ENCODE results near the gene THADA.

The THADA gene

GRCh38 chr2:43314299-43314927, 281.4 kb downstream of the THADA start:
- H3K79me2 ChIP-seq (ENCODE audit: insufficient read depth, low read length), result no peaks in the 10 kb centered on the region
- no peak overlapping the region for H3K4me2 ChIP-seq (ENCODE audit: insufficient read depth, low read length)
- no peaks in the 10 kb centered on the region for H3K4me1 ChIP-seq (ENCODE audit: insufficient read depth, low read length)
- ATAC-seq (ENCODE audit: insufficient read depth, low read depth), result no peak
- H2AFZ ChIP-seq (ENCODE audit: low read depth, low read length), result no peak overlapping the region
- no peaks in the 10 kb centered on the region for H3K9me3 ChIP-seq (ENCODE audit: insufficient read depth, low read length, severe bottlenecking)
- no peaks in the 10 kb centered on the region for H4K20me1 ChIP-seq (ENCODE audit: insufficient read depth, low read length)
- H3K4me3 ChIP-seq (ENCODE audit: low read depth in 1 of 2, low read length in 2 of 2), result no peak overlapping the region
- TF ChIP-seq CTCF (IDR thresholded peaks at IDR 0.05; ENCODE audit: borderline replicate concordance, extremely low read depth, low read length, poor library complexity, severe bottlenecking) (no peak), EZH2 (IDR thresholded peaks at IDR 0.05; ENCODE audit: borderline replicate concordance, low read depth, low read length, severe bottlenecking) (no peak)
- DNase-seq, result no peak
- H3K36me3 ChIP-seq (ENCODE audit: insufficient read depth, low read length), result peaks cover 6% of the 10 kb centered on the region; the same call in 1 of the 2 replicates
- H3K27me3 ChIP-seq (ENCODE audit: insufficient read depth, low read length, poor library complexity), result no peaks in the 10 kb centered on the region
- no peak overlapping the region for H3K9ac ChIP-seq (ENCODE audit: low read depth, low read length)
- H3K27ac ChIP-seq (ENCODE audit: low read length), result no peak overlapping the region

- Histone ChIP-seq H4K20me1 (ENCODE audit: insufficient read depth, low read length) (no peaks in the 10 kb centered on the region), H3K9ac (ENCODE audit: low read depth, low read length) (no peak overlapping the region), H3K27me3 (ENCODE audit: insufficient read depth, low read length, poor library complexity) (no peaks in the 10 kb centered on the region), H3K9me3 (ENCODE audit: insufficient read depth, low read length, severe bottlenecking) (no peaks in the 10 kb centered on the region), H3K4me1 (ENCODE audit: insufficient read depth, low read length) (no peaks in the 10 kb centered on the region), H3K36me3 (ENCODE audit: insufficient read depth, low read length) (no peaks in the 10 kb centered on the region; the same call in 1 of the 2 replicates), H2AFZ (ENCODE audit: low read depth, low read length) (no peak overlapping the region), H3K79me2 (ENCODE audit: insufficient read depth, low read length) (no peaks in the 10 kb centered on the region), H3K4me2 (ENCODE audit: insufficient read depth, low read length) (no peak overlapping the region), H3K27ac (ENCODE audit: low read length) (no peak overlapping the region), H3K4me3 (ENCODE audit: low read depth in 1 of 2, low read length in 2 of 2) (no peak overlapping the region)
- ATAC-seq (ENCODE audit: insufficient read depth, low read depth) (no peak), DNase-seq (no peak)
- no peak for TF ChIP-seq CTCF (IDR thresholded peaks at IDR 0.05; ENCODE audit: borderline replicate concordance, extremely low read depth, low read length, poor library complexity, severe bottlenecking)
- no peak for TF ChIP-seq EZH2 (IDR thresholded peaks at IDR 0.05; ENCODE audit: borderline replicate concordance, low read depth, low read length, severe bottlenecking)
These were observed 282.2 kb downstream of the THADA start for GRCh38 chr2:43313642-43314017.

- no peak overlapping the region for H3K4me3 ChIP-seq (ENCODE audit: low read depth in 1 of 2, low read length in 2 of 2)
- no peak overlapping the region for H3K27ac ChIP-seq (ENCODE audit: low read length)
- no peak overlapping the region for H3K4me2 ChIP-seq (ENCODE audit: insufficient read depth, low read length)
- H2AFZ ChIP-seq (ENCODE audit: low read depth, low read length), result no peak overlapping the region
- H3K79me2 ChIP-seq (ENCODE audit: insufficient read depth, low read length), result no peaks in the 10 kb centered on the region
- ATAC-seq (ENCODE audit: insufficient read depth, low read depth) (no peak), DNase-seq (no peak)
- no peaks in the 10 kb centered on the region for H3K9me3 ChIP-seq (ENCODE audit: insufficient read depth, low read length, severe bottlenecking)
- TF ChIP-seq EZH2 (IDR thresholded peaks at IDR 0.05; ENCODE audit: borderline replicate concordance, low read depth, low read length, severe bottlenecking), result no peak
- no peak for TF ChIP-seq CTCF (IDR thresholded peaks at IDR 0.05; ENCODE audit: borderline replicate concordance, extremely low read depth, low read length, poor library complexity, severe bottlenecking)
- H3K27me3 ChIP-seq (ENCODE audit: insufficient read depth, low read length, poor library complexity), result no peaks in the 10 kb centered on the region
- H4K20me1 ChIP-seq (ENCODE audit: insufficient read depth, low read length), result no peaks in the 10 kb centered on the region
- no peaks in the 10 kb centered on the region; the same call in 1 of the 2 replicates for H3K36me3 ChIP-seq (ENCODE audit: insufficient read depth, low read length)
- no peak overlapping the region for H3K9ac ChIP-seq (ENCODE audit: low read depth, low read length)
- no peaks in the 10 kb centered on the region for H3K4me1 ChIP-seq (ENCODE audit: insufficient read depth, low read length)
These were observed 282.8 kb downstream of the THADA start for GRCh38 chr2:43312755-43313641.
